Prostate gland (tissue), 2 donors: Measurements from ENCODE around the gene PPP2R2D.

Experiments used
- CTCF ChIP-seq, 4 experiments: fragments of 200-600 bp in 2 of 4; fragments of 450-650 bp in 2 of 4; sonication (generic) in 2 of 4; IDR thresholded peaks; 1 replicate in 3 of 4; 2 replicates in 1 of 4; pipeline ENCODE4 v1.5.1; 2016 to 2019; ENCODE audit warnings: antibody characterized with exemption in 4 of 4, mild to moderate bottlenecking in 2 of 4, moderate library complexity in 2 of 4
- POLR2A ChIP-seq: fragments of 450-650 bp; IDR thresholded peaks from one replicate; pipeline ENCODE4 v1.6.1; 2016; ENCODE audit warnings: antibody characterized with exemption, mild to moderate bottlenecking

GRCh38 chr10:132002004-132002403 is 101.2 kb downstream of the PPP2R2D start:
- TF ChIP-seq POLR2A (no peak), CTCF (IDR thresholded peaks at IDR 0.05) (no peak)
